ENCODE results near the gene TPSAB1. TPM values are rescaled to one million over a fixed set of nuclear protein-coding genes. Genes with fewer than 3 reads are reported as not detected.
"Not testable (repeated sequence)": the region's sequence is repeated elsewhere in the genome, so short reads cannot be mapped to it uniquely, and the experiment has no call there.

The TPSAB1 gene
- polyA plus RNA-seq, 12 donors: 0.79 to 5.3 (median 1.7) TPM; not detected in 2

- no peak for DNase-seq
Measured at GRCh38 chr16:1264345-1265089, 24.0 kb downstream of the TPSAB1 start.

- DNase-seq: no peak
Measured at GRCh38 chr16:1265090-1265630, 24.7 kb downstream of the TPSAB1 start.

- no peak for DNase-seq
Measured at GRCh38 chr16:1265826-1266225, 25.3 kb downstream of the TPSAB1 start.

GRCh38 chr16:1269418-1269817, 28.9 kb downstream of the TPSAB1 start:
- DNase-seq: not testable (repeated sequence)

- DNase-seq: no peak
Measured at GRCh38 chr16:1271380-1271723, 30.8 kb downstream of the TPSAB1 start.

GRCh38 chr16:1271724-1272413, 31.4 kb downstream of the TPSAB1 start:
- DNase-seq: peak; percentile 24

- DNase-seq: no peak
Measured at GRCh38 chr16:1272453-1273198, 32.1 kb downstream of the TPSAB1 start.

- DNase-seq: no peak
Measured at GRCh38 chr16:1273816-1274215, 33.3 kb downstream of the TPSAB1 start.

GRCh38 chr16:1274767-1275166, 34.3 kb downstream of the TPSAB1 start:
- no peak for DNase-seq

GRCh38 chr16:1275791-1276579, 35.5 kb downstream of the TPSAB1 start:
- no peak for DNase-seq

GRCh38 chr16:1276580-1276878, 36.0 kb downstream of the TPSAB1 start:
- no peak for DNase-seq

GRCh38 chr16:1277151-1277598, 36.7 kb downstream of the TPSAB1 start:
- DNase-seq: no peak

GRCh38 chr16:1277617-1278282, 37.2 kb downstream of the TPSAB1 start:
- DNase-seq: no peak

GRCh38 chr16:1278477-1278876, 38.0 kb downstream of the TPSAB1 start:
- no peak for DNase-seq

GRCh38 chr16:1279081-1279944, 38.8 kb downstream of the TPSAB1 start:
- no peak for DNase-seq

GRCh38 chr16:1279945-1280589, 39.6 kb downstream of the TPSAB1 start:
- DNase-seq: no peak

GRCh38 chr16:1280783-1281182, 40.3 kb downstream of the TPSAB1 start:
- no peak for DNase-seq

GRCh38 chr16:1281517-1281916, 41.0 kb downstream of the TPSAB1 start:
- DNase-seq: no peak

- no peak for DNase-seq
Measured at GRCh38 chr16:1282324-1282973, 41.9 kb downstream of the TPSAB1 start.

Measured in muscle of arm (tissue), 12 donors.